ENCODE data around the gene ATP8B1. TPM values are rescaled to one million over a fixed set of nuclear protein-coding genes. Genes with fewer than 3 reads are reported as not detected.

ATP8B1 gene
- total RNA-seq, 1 experiment from 2014 or later: 5.6 TPM

GRCh38 chr18:57764087-57764486, 39.0 kb downstream of the ATP8B1 start (continued):
- TF ChIP-seq CTCF (IDR thresholded peaks at IDR 0.05): no peak
- TF ChIP-seq TEAD1 (CRISPR knock-in tag; IDR thresholded peaks at IDR 0.05): no peak

GRCh38 chr18:57762686-57763085, 40.4 kb downstream of the ATP8B1 start:
- Mint-ChIP-seq H3K27me3 (ENCODE audit: low read depth) (no peaks in the 10 kb centered on the region), H3K9me3 (peaks cover under 1% of the 10 kb centered on the region), H3K27ac (no peak overlapping the region), H3K4me3 (no peak overlapping the region), H3K36me3 (no peaks in the 10 kb centered on the region), H3K4me1 (no peaks in the 10 kb centered on the region)
- POLR2A ChIA-PET: no interaction called here
- DNase-seq (ENCODE audit: low spot score): no peak
- TF ChIP-seq NFE2L1 (CRISPR knock-in tag; IDR thresholded peaks at IDR 0.05) (no peak), GRHL2 (CRISPR knock-in tag; IDR thresholded peaks at IDR 0.05; ENCODE audit: insufficient replicate concordance, severe bottlenecking) (no peak), SMAD3 (CRISPR knock-in tag; IDR thresholded peaks at IDR 0.05; ENCODE audit: borderline replicate concordance) (no peak), USF1 (CRISPR knock-in tag; IDR thresholded peaks at IDR 0.05) (no peak), ZNF532 (CRISPR knock-in tag; IDR thresholded peaks at IDR 0.05; ENCODE audit: borderline replicate concordance) (no peak), EMX1 (CRISPR knock-in tag; IDR thresholded peaks at IDR 0.05) (no peak), AR (CRISPR knock-in tag; IDR thresholded peaks at IDR 0.05) (no peak), ZNF281 (CRISPR knock-in tag; IDR thresholded peaks at IDR 0.05) (no peak), ZNF416 (CRISPR knock-in tag; IDR thresholded peaks at IDR 0.05) (no peak), SP1 (CRISPR knock-in tag; conservative IDR thresholded peaks at IDR 0.05) (no peak), TEAD4 (CRISPR knock-in tag; IDR thresholded peaks at IDR 0.05) (no peak), PRRX2 (CRISPR knock-in tag; IDR thresholded peaks at IDR 0.05) (no peak), ETV6 (CRISPR knock-in tag; IDR thresholded peaks at IDR 0.05) (no peak), ZNF219 (CRISPR knock-in tag; IDR thresholded peaks at IDR 0.05; ENCODE audit: borderline replicate concordance) (no peak), ZMAT4 (CRISPR knock-in tag; IDR thresholded peaks at IDR 0.05) (no peak), CREB1 (CRISPR knock-in tag; IDR thresholded peaks at IDR 0.05) (no peak), ATF3 (CRISPR knock-in tag; conservative IDR thresholded peaks at IDR 0.05) (no peak), E2F5 (CRISPR knock-in tag; IDR thresholded peaks at IDR 0.05) (no peak), ZNF232 (CRISPR knock-in tag; IDR thresholded peaks at IDR 0.05) (no peak), JAZF1 (CRISPR knock-in tag; IDR thresholded peaks at IDR 0.05) (no peak)
- ATAC-seq: no peak
- CTCF ChIA-PET: no interaction called here
